NCI-H2081 treated with DMSO at 0.1 percent for 48 hours (cell line): ENCODE measurements around the gene RABGAP1L.
"Not testable (repeated sequence)": the region's sequence is repeated elsewhere in the genome, so short reads cannot be mapped to it uniquely, and the experiment has no call there.

ENCODE experiments used
- DNase-seq: peaks from one replicate; lab custom pipeline; 2025; lab: John Stamatoyannopoulos, UW

RABGAP1L gene

GRCh38 chr1:174297351-174297750, 138.0 kb downstream of the RABGAP1L start:
- DNase-seq, result no peak

- no peak for DNase-seq
Measured at GRCh38 chr1:174301295-174302077, 142.2 kb downstream of the RABGAP1L start.

GRCh38 chr1:174308604-174309003, 149.3 kb downstream of the RABGAP1L start:
- DNase-seq, result no peak

- no peak for DNase-seq
Measured at GRCh38 chr1:174309490-174309889, 150.2 kb downstream of the RABGAP1L start.

- DNase-seq, result no peak
Measured at GRCh38 chr1:174314433-174314832, 155.1 kb downstream of the RABGAP1L start.

- no peak for DNase-seq
Measured at GRCh38 chr1:174315239-174315638, 155.9 kb downstream of the RABGAP1L start.

- DNase-seq, result not testable (repeated sequence)
Measured at GRCh38 chr1:174320897-174321296, 161.6 kb downstream of the RABGAP1L start.

- DNase-seq, result no peak
Measured at GRCh38 chr1:174322202-174322862, 163.0 kb downstream of the RABGAP1L start.

- no peak for DNase-seq
Measured at GRCh38 chr1:174324493-174324892, 165.2 kb downstream of the RABGAP1L start.

- no peak for DNase-seq
Measured at GRCh38 chr1:174324939-174325338, 165.6 kb downstream of the RABGAP1L start.

- no peak for DNase-seq
Measured at GRCh38 chr1:174326278-174326677, 167.0 kb downstream of the RABGAP1L start.

- no peak for DNase-seq
Measured at GRCh38 chr1:174333437-174333836, 174.1 kb downstream of the RABGAP1L start.

- DNase-seq, result no peak
Measured at GRCh38 chr1:174337000-174337681, 177.8 kb downstream of the RABGAP1L start.

GRCh38 chr1:174340404-174340803, 181.1 kb downstream of the RABGAP1L start:
- DNase-seq, result not testable (repeated sequence)

- no peak for DNase-seq
Measured at GRCh38 chr1:174344162-174344561, 184.8 kb downstream of the RABGAP1L start.

GRCh38 chr1:174352117-174352516, 192.8 kb downstream of the RABGAP1L start:
- DNase-seq, result no peak

GRCh38 chr1:174352883-174353608, 193.7 kb downstream of the RABGAP1L start:
- no peak for DNase-seq

- no peak for DNase-seq
Measured at GRCh38 chr1:174358344-174358743, 199.0 kb downstream of the RABGAP1L start.

GRCh38 chr1:174358786-174359453, 199.6 kb downstream of the RABGAP1L start:
- DNase-seq, result no peak

GRCh38 chr1:174359454-174359805, 200.1 kb downstream of the RABGAP1L start:
- DNase-seq, result no peak

GRCh38 chr1:174364996-174365736, 205.8 kb downstream of the RABGAP1L start:
- no peak for DNase-seq
